ENCODE measurements around the gene HORMAD2. TPM values are rescaled to one million over a fixed set of nuclear protein-coding genes. Genes with fewer than 3 reads are reported as not detected.

HORMAD2 gene
- total and polyA plus RNA-seq, 2 donors (not counting 3 experiments of a cell fraction or from before 2014, with no cell fraction given): not detected

GRCh38 chr22:30041881-30042280 lies 38.4 kb upstream of the HORMAD2 start:
- intact Hi-C loops (cut with micrococcal nuclease) (no loop called here), dilution Hi-C loops (cut with MboI; ENCODE audit: extremely low pct_ligation_motif_present, low sequenced_read_pairs) (no loop called here)

DNA sequence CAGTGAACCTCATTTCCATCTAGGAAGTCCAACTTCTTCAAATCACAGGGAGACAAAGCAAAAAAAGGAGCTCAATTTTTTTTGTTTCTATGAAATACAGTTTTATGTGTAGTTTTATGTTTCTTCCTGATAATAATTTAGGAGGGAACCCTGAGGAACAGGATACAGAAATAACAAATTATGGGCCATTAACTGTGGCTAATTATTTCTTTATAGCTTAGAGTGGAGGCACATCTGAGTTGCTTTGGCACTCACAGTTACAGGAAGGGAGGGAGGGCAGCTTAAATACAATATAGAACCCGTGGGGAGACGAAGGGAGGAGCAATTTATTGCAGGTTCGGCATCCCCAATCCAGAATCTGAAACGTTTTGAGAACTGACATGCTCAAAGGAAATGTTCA lies 37.1 kb upstream of the HORMAD2 start:
- Histone ChIP-seq H3K27ac (ENCODE audit: insufficient read depth, low read depth, low read length) (no peak overlapping the region), H2AFZ (ENCODE audit: low read depth, low read length) (no peak overlapping the region), H3K79me2 (ENCODE audit: control insufficient read depth, insufficient read depth, low read length) (no peaks in the 10 kb centered on the region), H4K20me1 (replicated peaks; ENCODE audit: control insufficient read depth, extremely low read depth, insufficient read depth, low read length) (no peaks in the 10 kb centered on the region), H3K27me3 (ENCODE audit: control insufficient read depth in 2 of 2, insufficient read depth in 2 of 2, low read length in 2 of 2) (no peaks in the 10 kb centered on the region), H3K9ac (replicated peaks; ENCODE audit: extremely low read depth, insufficient read depth, low read length) (no peak overlapping the region), H3K4me3 (replicated peaks in 1 of 3; ENCODE audit: insufficient read depth in 1 of 3, low read depth in 1 of 3, low read length in 3 of 3) (no peak overlapping the region), H3K9me1 (replicated peaks; ENCODE audit: control insufficient read depth, extremely low read depth, insufficient read depth, low read length) (no peaks in the 10 kb centered on the region), H3K4me2 (ENCODE audit: insufficient read depth, low read length) (no peak overlapping the region), H3K4me1 (ENCODE audit: control insufficient read depth, extremely low read depth, insufficient read depth, low read length) (peaks cover 26% of the 10 kb centered on the region), H3K9me3 (replicated peaks; ENCODE audit: control insufficient read depth, insufficient read depth, low read length) (no peaks in the 10 kb centered on the region), H3K36me3 (ENCODE audit: control insufficient read depth in 2 of 2, extremely low read depth in 1 of 2, insufficient read depth in 2 of 2, low read length in 2 of 2) (no peaks in the 10 kb centered on the region)
- BruUV-seq (replicated peaks): no TSS peak
- TF ChIP-seq GATA2 (IDR thresholded peaks at IDR 0.05; ENCODE audit: insufficient read depth, insufficient read length, low read depth, low read length): no peak
- TF ChIP-seq JUN (IDR thresholded peaks at IDR 0.05; ENCODE audit: borderline replicate concordance, insufficient read depth, insufficient read length, low read depth): no peak
- TF ChIP-seq FOS (IDR thresholded peaks at IDR 0.05; ENCODE audit: borderline replicate concordance, insufficient read depth, low read length): no peak
- TF ChIP-seq EZH2 (IDR thresholded peaks at IDR 0.05; ENCODE audit: borderline replicate concordance, low read depth, low read length, severe bottlenecking): no peak
- no peak for TF ChIP-seq MYC (IDR thresholded peaks at IDR 0.05; ENCODE audit: low read depth, low read length)
- TF ChIP-seq POLR2A (IDR thresholded peaks at IDR 0.05; ENCODE audit: low read depth, low read length): no peak
- TF ChIP-seq, protein P1, sequence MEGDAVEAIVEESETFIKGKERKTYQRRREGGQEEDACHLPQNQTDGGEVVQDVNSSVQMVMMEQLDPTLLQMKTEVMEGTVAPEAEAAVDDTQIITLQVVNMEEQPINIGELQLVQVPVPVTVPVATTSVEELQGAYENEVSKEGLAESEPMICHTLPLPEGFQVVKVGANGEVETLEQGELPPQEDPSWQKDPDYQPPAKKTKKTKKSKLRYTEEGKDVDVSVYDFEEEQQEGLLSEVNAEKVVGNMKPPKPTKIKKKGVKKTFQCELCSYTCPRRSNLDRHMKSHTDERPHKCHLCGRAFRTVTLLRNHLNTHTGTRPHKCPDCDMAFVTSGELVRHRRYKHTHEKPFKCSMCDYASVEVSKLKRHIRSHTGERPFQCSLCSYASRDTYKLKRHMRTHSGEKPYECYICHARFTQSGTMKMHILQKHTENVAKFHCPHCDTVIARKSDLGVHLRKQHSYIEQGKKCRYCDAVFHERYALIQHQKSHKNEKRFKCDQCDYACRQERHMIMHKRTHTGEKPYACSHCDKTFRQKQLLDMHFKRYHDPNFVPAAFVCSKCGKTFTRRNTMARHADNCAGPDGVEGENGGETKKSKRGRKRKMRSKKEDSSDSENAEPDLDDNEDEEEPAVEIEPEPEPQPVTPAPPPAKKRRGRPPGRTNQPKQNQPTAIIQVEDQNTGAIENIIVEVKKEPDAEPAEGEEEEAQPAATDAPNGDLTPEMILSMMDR (IDR thresholded peaks at IDR 0.05; ENCODE audit: extremely low read depth in 1 of 2, insufficient read depth in 1 of 2, low read depth in 1 of 2, low read length in 2 of 2): no peak
- no peak for TF ChIP-seq MAX (IDR thresholded peaks at IDR 0.05; ENCODE audit: insufficient read depth, insufficient read length)
- dilution Hi-C loops (cut with MboI; ENCODE audit: extremely low pct_ligation_motif_present, low sequenced_read_pairs) (no loop called here), intact Hi-C loops (cut with micrococcal nuclease) (no loop called here)
- DNase-seq (ENCODE audit: low read depth, low spot score) (peak; percentile 16), FAIRE-seq (peak; percentile 26)
- CTCF ChIA-PET: interaction anchor here (0.9 to 1.7 kb wide), 4 partner anchors 13 to 45 kb away, joined by 3 to 5 read pairs (median 4); no protein-coding TSS in a partner anchor
- POLR2A ChIA-PET: no interaction called here

More at GRCh38 chr22:30041881-30042280, 38.4 kb upstream of the HORMAD2 start:
- H3K4me3 ChIP-seq (replicated peaks in 1 of 3; ENCODE audit: insufficient read depth in 1 of 3, low read depth in 1 of 3, low read length in 3 of 3): no peak overlapping the region
- no peaks in the 10 kb centered on the region for H3K9me3 ChIP-seq (replicated peaks; ENCODE audit: control insufficient read depth, insufficient read depth, low read length)
- H3K9ac ChIP-seq (replicated peaks; ENCODE audit: extremely low read depth, insufficient read depth, low read length): no peak overlapping the region
- H3K4me1 ChIP-seq (ENCODE audit: control insufficient read depth, extremely low read depth, insufficient read depth, low read length): peaks cover 27% of the 10 kb centered on the region
- no peak overlapping the region for H3K4me2 ChIP-seq (ENCODE audit: insufficient read depth, low read length)
- H2AFZ ChIP-seq (ENCODE audit: low read depth, low read length): no peak overlapping the region
- H3K27ac ChIP-seq (ENCODE audit: insufficient read depth, low read depth, low read length): no peak overlapping the region
- H3K36me3 ChIP-seq (ENCODE audit: control insufficient read depth in 2 of 2, extremely low read depth in 1 of 2, insufficient read depth in 2 of 2, low read length in 2 of 2): no peaks in the 10 kb centered on the region
- no peaks in the 10 kb centered on the region for H3K27me3 ChIP-seq (ENCODE audit: control insufficient read depth in 2 of 2, insufficient read depth in 2 of 2, low read length in 2 of 2)
- no peaks in the 10 kb centered on the region for H3K9me1 ChIP-seq (replicated peaks; ENCODE audit: control insufficient read depth, extremely low read depth, insufficient read depth, low read length)
- H3K79me2 ChIP-seq (ENCODE audit: control insufficient read depth, insufficient read depth, low read length): no peaks in the 10 kb centered on the region
- BruUV-seq (replicated peaks): no TSS peak
- H4K20me1 ChIP-seq (replicated peaks; ENCODE audit: control insufficient read depth, extremely low read depth, insufficient read depth, low read length): no peaks in the 10 kb centered on the region
- DNase-seq (ENCODE audit: low read depth, low spot score) (no peak), FAIRE-seq (no peak)
- CTCF ChIA-PET: interaction anchor here (1.0 kb wide), 1 partner anchor 23 kb away, joined by 3 read pairs; no protein-coding TSS in a partner anchor
- TF ChIP-seq MAX (IDR thresholded peaks at IDR 0.05; ENCODE audit: insufficient read depth, insufficient read length) (no peak), FOS (IDR thresholded peaks at IDR 0.05; ENCODE audit: borderline replicate concordance, insufficient read depth, low read length) (no peak), JUN (IDR thresholded peaks at IDR 0.05; ENCODE audit: borderline replicate concordance, insufficient read depth, insufficient read length, low read depth) (no peak), MYC (IDR thresholded peaks at IDR 0.05; ENCODE audit: low read depth, low read length) (no peak)
- POLR2A ChIA-PET: no interaction called here

Measured in endothelial cell of umbilical vein (primary cell).